SK-N-SH (cell line): ENCODE results near the gene EFCAB11.

ENCODE experiments used
- CTCF ChIP-seq: fragments of 200-600 bp; sonication (generic); IDR thresholded peaks from 2 replicates; pipeline ENCODE4 v1.6.1; 2017; ENCODE audit warnings: antibody characterized with exemption, mild to moderate bottlenecking, moderate library complexity
- TCF12 ChIP-seq: IDR thresholded peaks from 2 replicates; pipeline ENCODE4 v1.4.0; 2012

GRCh38 chr14:89773644-89774316, 180.8 kb downstream of the EFCAB11 start:
- TF ChIP-seq TCF12 (no peak), CTCF (no peak)
